ENCODE measurements around the gene LHFPL2.

Gene LHFPL2

DNA sequence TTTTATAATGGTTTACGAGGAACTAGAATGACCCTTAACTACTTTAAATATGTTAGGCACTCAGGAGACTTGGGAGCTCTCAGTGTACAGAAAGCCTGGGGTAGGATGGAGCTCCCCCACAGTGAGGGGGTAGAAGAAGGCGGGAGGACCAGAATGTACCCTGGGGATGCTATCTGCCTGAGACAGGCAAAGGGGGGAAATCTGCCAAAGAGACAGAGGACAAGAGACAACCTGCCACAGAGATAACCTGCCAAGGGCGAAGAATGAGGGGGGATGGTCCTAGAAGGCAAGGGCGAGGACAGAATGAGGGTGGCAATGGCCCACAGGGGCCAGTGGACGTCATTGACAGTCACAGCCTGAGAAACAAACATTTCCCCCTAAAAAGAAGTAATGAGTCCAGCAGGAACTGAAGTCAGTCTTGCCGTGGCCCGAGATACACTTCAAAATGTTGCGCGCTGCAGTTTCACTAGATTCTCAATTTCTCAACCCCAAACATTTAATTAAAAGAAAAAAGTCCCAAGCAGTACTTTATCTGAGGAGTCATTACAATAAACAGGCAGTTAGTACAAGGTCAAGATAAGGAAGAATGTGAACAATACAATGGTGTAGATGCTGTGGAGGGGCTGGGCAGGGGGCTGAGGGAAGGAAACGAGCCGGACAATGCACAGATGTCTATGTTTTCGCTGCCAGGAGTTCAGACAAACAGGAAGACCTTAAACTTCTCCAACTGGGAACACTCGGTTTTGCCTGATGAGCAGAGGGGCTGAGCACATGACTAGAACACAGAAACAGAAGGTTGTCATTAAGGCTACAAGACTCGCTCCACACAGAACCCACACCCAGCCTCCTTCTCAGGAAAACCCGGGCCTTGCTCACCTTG, 125.0 kb downstream of the LHFPL2 start:
- TF ChIP-seq TAF1 (IDR thresholded peaks at IDR 0.05; ENCODE audit: borderline replicate concordance, insufficient read depth, low read length) (no peak), POLR2AphosphoS5 (IDR thresholded peaks at IDR 0.05; ENCODE audit: low read depth, low read length) (no peak), FOXP2 (optimal IDR thresholded peaks at IDR 0.05; ENCODE audit: borderline replicate concordance, extremely low read depth, extremely low read length, insufficient read depth) (no peak), SIN3A (IDR thresholded peaks at IDR 0.05; ENCODE audit: borderline replicate concordance, insufficient read depth, low read length) (no peak)
- TF ChIP-seq, protein P1, sequence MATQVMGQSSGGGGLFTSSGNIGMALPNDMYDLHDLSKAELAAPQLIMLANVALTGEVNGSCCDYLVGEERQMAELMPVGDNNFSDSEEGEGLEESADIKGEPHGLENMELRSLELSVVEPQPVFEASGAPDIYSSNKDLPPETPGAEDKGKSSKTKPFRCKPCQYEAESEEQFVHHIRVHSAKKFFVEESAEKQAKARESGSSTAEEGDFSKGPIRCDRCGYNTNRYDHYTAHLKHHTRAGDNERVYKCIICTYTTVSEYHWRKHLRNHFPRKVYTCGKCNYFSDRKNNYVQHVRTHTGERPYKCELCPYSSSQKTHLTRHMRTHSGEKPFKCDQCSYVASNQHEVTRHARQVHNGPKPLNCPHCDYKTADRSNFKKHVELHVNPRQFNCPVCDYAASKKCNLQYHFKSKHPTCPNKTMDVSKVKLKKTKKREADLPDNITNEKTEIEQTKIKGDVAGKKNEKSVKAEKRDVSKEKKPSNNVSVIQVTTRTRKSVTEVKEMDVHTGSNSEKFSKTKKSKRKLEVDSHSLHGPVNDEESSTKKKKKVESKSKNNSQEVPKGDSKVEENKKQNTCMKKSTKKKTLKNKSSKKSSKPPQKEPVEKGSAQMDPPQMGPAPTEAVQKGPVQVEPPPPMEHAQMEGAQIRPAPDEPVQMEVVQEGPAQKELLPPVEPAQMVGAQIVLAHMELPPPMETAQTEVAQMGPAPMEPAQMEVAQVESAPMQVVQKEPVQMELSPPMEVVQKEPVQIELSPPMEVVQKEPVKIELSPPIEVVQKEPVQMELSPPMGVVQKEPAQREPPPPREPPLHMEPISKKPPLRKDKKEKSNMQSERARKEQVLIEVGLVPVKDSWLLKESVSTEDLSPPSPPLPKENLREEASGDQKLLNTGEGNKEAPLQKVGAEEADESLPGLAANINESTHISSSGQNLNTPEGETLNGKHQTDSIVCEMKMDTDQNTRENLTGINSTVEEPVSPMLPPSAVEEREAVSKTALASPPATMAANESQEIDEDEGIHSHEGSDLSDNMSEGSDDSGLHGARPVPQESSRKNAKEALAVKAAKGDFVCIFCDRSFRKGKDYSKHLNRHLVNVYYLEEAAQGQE (IDR thresholded peaks at IDR 0.05; ENCODE audit: insufficient read depth in 1 of 2, low read depth in 2 of 2, low read length in 2 of 2), result no peak

- TF ChIP-seq POLR2AphosphoS5 (IDR thresholded peaks at IDR 0.05; ENCODE audit: low read depth, low read length), result no peak
- TF ChIP-seq TAF1 (IDR thresholded peaks at IDR 0.05; ENCODE audit: borderline replicate concordance, insufficient read depth, low read length), result no peak
- TF ChIP-seq FOXP2 (optimal IDR thresholded peaks at IDR 0.05; ENCODE audit: borderline replicate concordance, extremely low read depth, extremely low read length, insufficient read depth), result no peak
- no peak for TF ChIP-seq SIN3A (IDR thresholded peaks at IDR 0.05; ENCODE audit: borderline replicate concordance, insufficient read depth, low read length)
- TF ChIP-seq, protein P1 (IDR thresholded peaks at IDR 0.05; ENCODE audit: insufficient read depth in 1 of 2, low read depth in 2 of 2, low read length in 2 of 2), result no peak
Observed at GRCh38 chr5:78522476-78523260, 125.9 kb downstream of the LHFPL2 start.

DNA sequence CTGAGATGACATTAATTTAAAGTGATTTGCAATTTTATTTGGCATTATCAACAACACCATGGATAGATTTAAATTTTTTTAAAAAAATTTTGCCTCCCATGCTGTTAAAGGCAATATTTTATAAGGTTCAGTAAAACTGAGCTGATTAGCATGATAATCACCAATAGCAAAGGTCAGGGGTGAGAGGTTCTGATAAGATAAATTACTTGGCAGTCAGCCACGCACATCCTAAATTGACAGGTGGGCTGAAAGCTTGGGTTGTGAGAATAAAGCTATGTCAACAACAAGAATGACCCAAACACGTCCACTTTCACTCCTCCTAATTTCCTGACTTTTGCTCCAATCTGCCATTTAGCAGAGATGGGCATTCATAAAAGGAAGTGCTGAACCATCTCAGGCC, 127.1 kb downstream of the LHFPL2 start:
- TF ChIP-seq TAF1 (IDR thresholded peaks at IDR 0.05; ENCODE audit: borderline replicate concordance, insufficient read depth, low read length) (no peak), POLR2AphosphoS5 (IDR thresholded peaks at IDR 0.05; ENCODE audit: low read depth, low read length) (no peak), SIN3A (IDR thresholded peaks at IDR 0.05; ENCODE audit: borderline replicate concordance, insufficient read depth, low read length) (no peak)

GRCh38 chr5:78519198-78519941, 129.2 kb downstream of the LHFPL2 start:
- no peak for TF ChIP-seq FOXP2 (optimal IDR thresholded peaks at IDR 0.05; ENCODE audit: borderline replicate concordance, extremely low read depth, extremely low read length, insufficient read depth)
- no peak for TF ChIP-seq SIN3A (IDR thresholded peaks at IDR 0.05; ENCODE audit: borderline replicate concordance, insufficient read depth, low read length)
- TF ChIP-seq, protein P1 (IDR thresholded peaks at IDR 0.05; ENCODE audit: insufficient read depth in 1 of 2, low read depth in 2 of 2, low read length in 2 of 2), result no peak
- TF ChIP-seq POLR2AphosphoS5 (IDR thresholded peaks at IDR 0.05; ENCODE audit: low read depth, low read length), result no peak
- no peak for TF ChIP-seq TAF1 (IDR thresholded peaks at IDR 0.05; ENCODE audit: borderline replicate concordance, insufficient read depth, low read length)

Data from PFSK-1 (cell line).